Ramos (cell line): ENCODE data around the gene PBX1.

ENCODE experiments used
- in situ Hi-C: fragments of 300-500 bp; cut with MboI; formaldehyde crosslinking; loops from one replicate; pipeline ENCODE4 v1.14.3; 2022; ENCODE audit warnings: low sequenced_read_pairs; ENCODE audit not compliant: unreplicated experiment

The PBX1 gene

GRCh38 chr1:164769486-164770130, 210.6 kb downstream of the PBX1 start:
- in situ Hi-C loops: no loop called here

GRCh38 chr1:164770131-164770529, 211.1 kb downstream of the PBX1 start:
- in situ Hi-C loops: no loop called here

DNA sequence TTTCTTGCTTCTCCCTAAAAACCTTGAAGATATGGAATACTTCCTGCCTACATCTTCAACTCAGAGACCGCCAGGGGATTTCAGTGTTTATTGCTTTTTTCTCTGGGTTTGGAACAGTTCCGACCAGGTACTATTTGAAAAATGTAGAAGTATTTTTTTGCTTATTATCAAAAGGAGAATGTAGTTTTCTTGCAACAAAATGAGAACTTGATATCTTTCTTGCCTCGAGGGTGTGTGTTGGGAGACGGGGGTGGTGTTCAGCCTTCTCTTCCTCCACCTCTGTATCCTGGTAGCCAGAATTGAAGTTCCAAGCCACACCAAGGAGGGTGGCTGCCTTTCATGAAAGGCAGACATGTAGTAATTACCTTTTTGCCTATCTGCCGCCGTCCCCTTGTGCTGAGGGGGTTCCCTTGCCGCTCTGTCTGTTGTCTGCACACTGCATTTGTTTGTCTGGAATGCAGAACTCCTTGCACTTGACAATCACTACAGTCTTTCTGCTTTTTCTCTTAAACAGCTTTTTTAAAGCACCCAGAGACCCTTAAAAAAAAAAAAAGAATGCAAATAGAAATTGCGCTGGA, 212.1 kb downstream of the PBX1 start:
- in situ Hi-C loops: no loop called here

DNA sequence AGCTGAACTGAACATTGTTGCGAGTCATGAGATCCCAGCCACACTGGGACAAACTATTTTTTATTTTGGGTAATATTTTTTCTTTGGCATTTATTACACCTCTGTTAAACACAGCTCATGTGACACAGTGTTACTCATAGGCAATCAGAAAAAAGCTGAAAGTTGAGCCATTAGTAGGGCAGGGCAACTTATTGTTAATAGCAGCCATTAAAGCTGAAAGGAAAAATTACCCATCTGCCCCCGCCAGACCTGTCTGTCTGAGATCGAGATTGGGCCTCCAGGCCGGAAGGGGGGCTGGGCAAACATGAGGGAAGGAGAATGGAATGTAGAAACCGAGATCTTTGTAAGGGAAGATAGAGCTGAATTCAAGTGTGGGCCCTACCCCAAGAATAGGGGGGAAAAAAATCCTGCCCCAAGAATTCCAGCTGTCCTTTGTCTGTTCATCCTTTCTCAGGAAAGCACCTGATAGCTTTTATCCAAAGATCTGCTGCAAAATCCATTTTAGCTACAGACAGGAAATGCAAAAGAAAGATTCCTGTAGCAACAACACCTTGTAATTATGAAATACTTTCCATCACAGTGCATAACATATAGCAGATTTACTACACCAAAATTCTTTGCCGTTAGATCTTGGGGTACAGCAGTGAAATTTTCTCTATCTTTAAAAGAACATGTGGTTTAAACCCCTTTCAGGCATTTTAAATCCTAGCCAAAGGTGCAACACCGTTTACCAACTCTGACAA, 212.8 kb downstream of the PBX1 start:
- in situ Hi-C loops: no loop called here

- in situ Hi-C loops: no loop called here
Measured at GRCh38 chr1:164772635-164773034, 213.7 kb downstream of the PBX1 start.

DNA sequence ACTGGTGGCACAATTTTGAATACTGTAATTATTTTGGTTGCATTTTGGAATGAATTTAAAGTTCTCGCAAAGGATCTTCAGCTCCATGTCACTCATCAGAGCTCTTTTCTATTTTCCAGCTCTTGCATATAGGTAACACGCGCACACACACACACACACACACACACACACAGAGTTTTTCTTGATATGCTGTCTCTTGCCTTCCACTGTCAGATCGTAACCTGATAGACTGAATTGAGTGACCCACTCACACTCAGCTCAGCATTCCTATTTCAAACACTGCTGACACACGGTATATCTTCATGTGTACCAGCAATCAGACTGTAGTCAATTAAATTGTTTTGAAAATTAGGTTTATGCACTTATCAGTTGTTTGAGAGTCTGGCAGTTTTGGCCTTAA, 214.1 kb downstream of the PBX1 start:
- in situ Hi-C loops: no loop called here

GRCh38 chr1:164774413-164774812, 215.4 kb downstream of the PBX1 start:
- in situ Hi-C loops: no loop called here

- in situ Hi-C loops: no loop called here
Measured at GRCh38 chr1:164774819-164775654, 216.1 kb downstream of the PBX1 start.

DNA sequence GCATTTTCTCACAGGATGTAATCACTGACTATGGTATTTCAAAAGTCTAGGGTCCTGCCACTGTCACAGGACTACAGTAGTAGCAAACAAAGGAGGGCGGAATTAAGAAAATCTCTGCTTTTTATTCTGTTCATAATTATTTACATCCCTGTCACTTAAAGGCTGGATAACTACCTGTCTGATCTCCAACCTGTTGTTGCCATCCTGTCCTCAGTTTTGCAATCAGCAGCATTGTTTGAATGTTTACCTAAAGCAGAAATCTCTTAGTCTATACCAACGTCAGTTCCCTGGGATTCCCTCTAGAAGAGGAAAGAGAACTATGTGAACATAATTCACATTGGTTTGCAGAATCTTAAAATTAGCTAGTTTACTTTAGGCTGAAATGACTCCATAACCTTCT, 218.5 kb downstream of the PBX1 start:
- in situ Hi-C loops: no loop called here

DNA sequence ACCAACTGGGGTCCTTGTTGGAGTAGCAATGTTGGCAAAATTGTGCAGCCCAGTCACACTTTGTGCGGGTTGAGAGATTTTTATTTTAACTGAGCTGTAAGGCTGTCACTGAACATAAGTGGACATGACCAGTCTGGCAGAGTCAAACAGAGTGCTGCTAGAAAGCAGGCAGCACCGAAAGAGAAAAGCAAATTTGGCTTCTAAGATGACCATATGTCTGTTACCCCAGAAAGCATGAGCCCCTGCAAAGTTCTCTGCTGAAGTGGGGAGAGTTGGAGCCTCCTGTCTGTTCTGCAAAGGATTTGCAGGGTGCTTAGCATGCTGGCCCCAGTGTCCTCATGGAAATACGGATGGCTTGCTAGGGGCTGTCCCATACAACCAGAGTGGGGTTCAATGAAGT, 220.4 kb downstream of the PBX1 start:
- in situ Hi-C loops: no loop called here

- in situ Hi-C loops: loop anchor here (10.0 kb wide), 1 partner anchor 1365 kb away; no protein-coding TSS in a partner anchor
Measured at GRCh38 chr1:164780111-164780812, 221.3 kb downstream of the PBX1 start.

- in situ Hi-C loops: loop anchor here (10.0 kb wide), 1 partner anchor 1366 kb away; no protein-coding TSS in a partner anchor
Measured at GRCh38 chr1:164780863-164781262, 221.9 kb downstream of the PBX1 start.

- in situ Hi-C loops: loop anchor here (10.0 kb wide), 1 partner anchor 1367 kb away; no protein-coding TSS in a partner anchor
Measured at GRCh38 chr1:164781972-164782371, 223.0 kb downstream of the PBX1 start.

GRCh38 chr1:164783778-164784555, 225.0 kb downstream of the PBX1 start:
- in situ Hi-C loops: loop anchor here (10.0 kb wide), 1 partner anchor 1369 kb away; no protein-coding TSS in a partner anchor

GRCh38 chr1:164784960-164785359, 226.0 kb downstream of the PBX1 start:
- in situ Hi-C loops: loop anchor here (10.0 kb wide), 1 partner anchor 1370 kb away; no protein-coding TSS in a partner anchor

- in situ Hi-C loops: loop anchor here (10.0 kb wide), 1 partner anchor 1371 kb away; no protein-coding TSS in a partner anchor
Measured at GRCh38 chr1:164785841-164786534, 227.0 kb downstream of the PBX1 start.

DNA sequence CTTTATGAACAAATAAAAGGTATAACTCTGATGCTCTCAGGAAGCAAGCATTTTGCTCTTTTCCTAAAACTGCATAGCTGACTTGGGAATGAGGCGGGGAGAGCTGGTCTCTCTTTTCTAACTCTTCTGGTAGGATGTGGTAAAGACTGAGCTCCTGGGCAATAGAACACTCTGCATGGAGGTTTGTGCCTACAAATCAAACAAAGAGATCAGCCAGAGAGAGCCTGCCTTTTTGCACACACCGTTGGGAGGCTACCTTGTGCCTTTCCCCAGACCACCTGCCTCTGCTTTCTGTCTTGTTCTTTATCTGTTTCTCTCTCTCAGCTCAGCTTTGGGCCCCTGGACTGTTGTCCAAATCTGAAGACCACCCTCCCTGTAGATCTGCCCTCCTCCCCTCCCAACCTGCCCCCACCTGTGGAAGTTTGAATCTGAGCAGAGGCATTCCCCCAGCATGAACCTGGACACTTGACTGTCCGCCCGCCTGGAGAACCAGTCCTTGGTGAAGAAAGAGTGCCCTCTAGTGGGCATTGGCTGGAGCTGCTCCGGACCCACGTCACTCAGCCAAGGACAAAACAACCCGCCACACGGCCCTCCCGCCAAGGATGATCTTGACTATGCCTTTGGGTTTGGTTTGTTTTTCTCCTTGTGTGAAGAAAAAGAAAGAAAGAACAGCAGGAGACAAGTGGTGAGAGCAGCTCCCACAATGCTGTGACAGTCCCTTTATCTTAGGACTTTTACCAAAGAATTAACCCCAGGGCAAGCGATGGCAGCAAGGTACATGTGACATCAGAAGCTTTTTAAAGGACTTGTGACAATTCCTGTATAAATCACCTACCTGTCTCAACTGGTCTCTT, 228.2 kb downstream of the PBX1 start:
- in situ Hi-C loops: loop anchor here (10.0 kb wide), 1 partner anchor 1372 kb away; no protein-coding TSS in a partner anchor
